ENCODE measurements around the gene ABCF3. TPM values are rescaled to one million over a fixed set of nuclear protein-coding genes. Genes with fewer than 3 reads are reported as not detected.

ABCF3 gene
- total RNA-seq, result 78.0 and 86.7 TPM in 2 replicates

DNA sequence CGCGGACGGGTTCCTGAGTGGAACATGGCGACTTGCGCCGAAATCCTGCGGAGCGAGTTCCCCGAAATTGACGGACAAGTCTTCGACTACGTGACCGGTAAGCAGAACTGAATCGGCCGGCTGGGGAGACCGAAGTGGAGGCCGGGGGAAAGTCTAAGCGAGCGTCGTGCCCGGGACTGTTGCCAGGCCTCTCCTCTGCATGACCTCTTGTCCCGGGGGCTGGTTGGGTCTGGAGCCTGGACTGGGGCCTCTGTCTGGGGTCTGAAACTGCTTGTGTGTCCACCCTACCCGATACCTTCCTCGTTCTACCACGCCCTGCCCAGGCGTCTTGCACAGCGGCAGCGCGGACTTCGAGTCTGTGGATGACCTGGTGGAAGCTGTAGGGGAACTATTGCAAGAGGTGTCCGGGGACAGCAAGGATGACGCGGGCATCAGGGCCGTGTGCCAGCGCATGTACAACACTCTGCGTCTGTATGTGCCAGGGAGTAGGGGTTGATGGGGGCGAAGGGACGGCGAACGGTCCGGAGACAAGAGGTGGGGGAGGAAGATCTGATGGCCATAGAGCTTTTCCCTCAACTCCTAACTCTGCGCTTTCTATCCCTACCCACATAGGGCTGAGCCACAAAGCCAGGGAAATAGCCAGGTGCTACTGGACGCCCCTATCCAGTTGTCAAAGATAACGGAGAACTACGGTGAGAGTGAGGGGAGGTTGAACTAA is at the start of gene ABCF3:
TSS of gene ABCF3 (plus strand) at position 16 of the 718 bp plus-strand sequence. CDS start at position 25, 9 bp downstream.
- peaks cover 40% of the 10 kb centered on the region for H3K4me1 Mint-ChIP-seq
- H3K36me3 Mint-ChIP-seq (ENCODE audit: low read depth), result peaks cover 80% of the 10 kb centered on the region
- DNase-seq (no peak), ATAC-seq (ENCODE audit: low read depth) (peak; percentile 9)
- TF ChIP-seq CTCF (IDR thresholded peaks at IDR 0.05), result no peak
- peak within 1 kb of the TSS; percentile 93 for H3K27ac Mint-ChIP-seq
- ChIA-PET POLR2A (interaction anchor here (0.5 to 2.7 kb wide), 12 partner anchors 9 to 550 kb away, joined by 3 to 21 read pairs (median 5); partner anchors contain the start of genes AP2M1, DVL3, EEF1AKMT4 and EIF2B5), CTCF (interaction anchor here (0.6 to 1.0 kb wide), 2 partner anchors 34 to 42 kb away, joined by 3 read pairs; no protein-coding TSS in a partner anchor)
- intact Hi-C loops (cut with micrococcal nuclease), result loop anchor here (1.0 to 2.0 kb wide), 4 partner anchors 51 to 176 kb away; partner anchors contain the start of genes EEF1AKMT4, EIF2B5 and PSMD2
- peak within 1 kb of the TSS; percentile 99 for H3K4me3 Mint-ChIP-seq
- no peaks in the 10 kb centered on the region for H3K9me3 Mint-ChIP-seq
- no peaks in the 10 kb centered on the region for H3K27me3 Mint-ChIP-seq

DNA sequence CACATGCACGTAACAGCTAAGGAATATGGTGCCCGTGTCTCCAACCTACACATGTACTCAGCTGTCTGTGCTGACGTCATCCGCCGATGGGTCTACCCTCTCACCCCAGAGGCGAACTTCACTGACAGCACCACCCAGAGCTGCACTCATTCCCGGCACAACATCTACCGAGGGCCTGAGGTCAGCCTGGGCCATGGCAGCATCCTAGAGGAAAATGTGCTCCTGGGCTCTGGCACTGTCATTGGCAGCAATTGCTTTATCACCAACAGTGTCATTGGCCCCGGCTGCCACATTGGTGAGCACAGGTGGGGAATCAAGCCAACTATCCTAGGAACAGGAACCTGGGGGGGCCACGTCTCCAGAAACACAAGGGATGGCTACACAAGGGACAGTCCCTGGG is 45.6 kb upstream of the ABCF3 start:
- Mint-ChIP-seq H3K9me3 (no peaks in the 10 kb centered on the region), H3K27ac (no peak overlapping the region), H3K4me1 (peaks cover 34% of the 10 kb centered on the region), H3K27me3 (no peaks in the 10 kb centered on the region), H3K36me3 (ENCODE audit: low read depth) (peaks cover 77% of the 10 kb centered on the region), H3K4me3 (no peak overlapping the region)
- intact Hi-C loops (cut with micrococcal nuclease), result no loop called here
- no peak for DNase-seq
- ChIA-PET CTCF (no interaction called here), POLR2A (no interaction called here)
- no peak for ATAC-seq (ENCODE audit: low read depth)
- no peak for TF ChIP-seq CTCF (IDR thresholded peaks at IDR 0.05)

DNA sequence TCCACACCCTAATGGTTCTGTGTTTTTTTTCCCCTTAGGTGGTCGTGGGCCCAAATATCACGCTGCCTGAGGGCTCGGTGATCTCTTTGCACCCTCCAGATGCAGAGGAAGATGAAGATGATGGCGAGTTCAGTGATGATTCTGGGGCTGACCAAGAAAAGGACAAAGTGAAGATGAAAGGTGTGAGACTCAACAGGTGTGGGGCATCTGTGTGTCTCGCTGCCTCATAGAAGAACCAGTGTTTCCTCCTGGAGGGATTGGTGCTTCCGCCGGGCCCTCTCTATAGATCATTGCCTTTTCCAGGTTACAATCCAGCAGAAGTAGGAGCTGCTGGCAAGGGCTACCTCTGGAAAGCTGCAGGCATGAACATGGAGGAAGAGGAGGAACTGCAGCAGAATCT is 43.8 kb upstream of the ABCF3 start:
- intact Hi-C loops (cut with micrococcal nuclease), result no loop called here
- H3K27me3 Mint-ChIP-seq, result no peaks in the 10 kb centered on the region
- peaks cover 80% of the 10 kb centered on the region for H3K36me3 Mint-ChIP-seq (ENCODE audit: low read depth)
- DNase-seq (no peak), ATAC-seq (ENCODE audit: low read depth) (no peak)
- H3K9me3 Mint-ChIP-seq, result no peaks in the 10 kb centered on the region
- ChIA-PET CTCF (no interaction called here), POLR2A (no interaction called here)
- no peak overlapping the region for H3K4me3 Mint-ChIP-seq
- H3K4me1 Mint-ChIP-seq, result peaks cover 20% of the 10 kb centered on the region
- TF ChIP-seq CTCF (IDR thresholded peaks at IDR 0.05), result no peak
- no peak overlapping the region for H3K27ac Mint-ChIP-seq

- H3K4me1 Mint-ChIP-seq, result peaks cover 12% of the 10 kb centered on the region
- ChIA-PET CTCF (interaction anchor here (1.3 to 2.2 kb wide), 2 partner anchors 8 to 84 kb away, joined by 4 to 7 read pairs; partner anchors contain the start of gene EIF2B5), POLR2A (interaction anchor here (0.5 to 1.4 kb wide), 2 partner anchors 8 to 13 kb away, joined by 4 to 8 read pairs; partner anchors contain the start of gene EIF2B5)
- ATAC-seq (ENCODE audit: low read depth) (no peak), DNase-seq (no peak)
- H3K4me3 Mint-ChIP-seq, result no peak overlapping the region
- TF ChIP-seq CTCF (IDR thresholded peaks at IDR 0.05), result no peak
- H3K27ac Mint-ChIP-seq, result peak overlapping the region; percentile 53
- intact Hi-C loops (cut with micrococcal nuclease), result no loop called here
- H3K27me3 Mint-ChIP-seq, result no peaks in the 10 kb centered on the region
- H3K36me3 Mint-ChIP-seq (ENCODE audit: low read depth), result peaks cover 71% of the 10 kb centered on the region
- H3K9me3 Mint-ChIP-seq, result no peaks in the 10 kb centered on the region
Measured at GRCh38 chr3:184143327-184143726, 42.7 kb upstream of the ABCF3 start.

DNA sequence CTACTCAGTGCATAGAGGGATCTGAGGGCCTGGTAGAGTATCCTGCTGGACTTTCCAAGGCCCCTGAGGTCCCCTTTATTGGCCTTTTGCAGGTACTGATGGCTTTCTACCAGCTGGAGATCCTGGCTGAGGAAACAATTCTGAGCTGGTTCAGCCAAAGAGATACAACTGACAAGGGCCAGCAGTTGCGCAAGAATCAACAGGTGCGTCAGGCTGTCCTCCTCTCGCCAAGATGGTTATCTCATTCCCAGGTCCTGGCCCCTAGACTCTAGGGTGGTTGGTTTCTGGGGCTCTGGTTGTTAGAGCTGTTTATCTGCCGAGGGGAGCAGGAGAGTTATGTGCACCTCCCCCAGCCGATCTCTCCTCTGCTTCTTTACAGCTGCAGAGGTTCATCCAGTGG is 41.5 kb upstream of the ABCF3 start:
- H3K27ac Mint-ChIP-seq, result no peak overlapping the region
- ATAC-seq (ENCODE audit: low read depth) (no peak), DNase-seq (no peak)

More for the DNA sequence above, 41.5 kb upstream of the ABCF3 start:
- Mint-ChIP-seq H3K9me3 (no peaks in the 10 kb centered on the region), H3K36me3 (ENCODE audit: low read depth) (peaks cover 67% of the 10 kb centered on the region), H3K4me3 (no peak overlapping the region), H3K27me3 (no peaks in the 10 kb centered on the region), H3K4me1 (peaks cover 12% of the 10 kb centered on the region)
- TF ChIP-seq CTCF (IDR thresholded peaks at IDR 0.05), result no peak
- intact Hi-C loops (cut with micrococcal nuclease), result no loop called here
- CTCF ChIA-PET, result interaction anchor here (1.3 to 2.2 kb wide), 2 partner anchors 10 to 83 kb away, joined by 4 to 7 read pairs; partner anchors contain the start of gene EIF2B5
- POLR2A ChIA-PET, result interaction anchor here (0.5 to 1.4 kb wide), 2 partner anchors 9 to 64 kb away, joined by 4 read pairs; partner anchors contain the start of gene EIF2B5

Data from activated B cell treated with CpG ODN at 0.5 μM for 24 hours (primary cell).